ENCODE results near the gene DDT.
"Not testable (repeated sequence)": the region's sequence is repeated elsewhere in the genome, so short reads cannot be mapped to it uniquely, and the experiment has no call there.

DDT gene

DNA sequence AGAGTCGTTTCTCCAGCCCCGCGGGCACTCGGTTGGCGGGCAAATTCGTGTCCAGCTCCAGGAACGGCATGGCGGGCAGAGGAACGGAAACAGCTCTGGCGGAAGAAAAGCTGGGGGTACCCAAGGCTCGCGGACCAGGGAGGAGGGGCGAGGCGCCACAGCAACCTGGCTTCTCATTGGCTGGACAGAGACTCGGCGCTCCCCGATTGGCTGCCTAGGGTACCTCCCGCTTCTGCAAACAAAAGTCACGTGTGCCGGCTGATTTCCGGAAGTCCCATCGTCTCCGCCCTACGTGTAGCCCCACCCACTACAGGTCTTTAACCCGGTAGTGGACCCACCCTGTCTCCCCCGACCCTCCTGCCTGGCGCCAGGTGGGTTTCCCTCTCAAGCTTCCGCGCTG lies at the start of gene DDT:
TSS of gene DDT (minus strand) at position 97 of the 400 bp plus-strand sequence. CDS start at position 70, 27 bp downstream.
- not testable (repeated sequence) for DNase-seq (ENCODE audit: low read depth in 2 of 2)

DNA sequence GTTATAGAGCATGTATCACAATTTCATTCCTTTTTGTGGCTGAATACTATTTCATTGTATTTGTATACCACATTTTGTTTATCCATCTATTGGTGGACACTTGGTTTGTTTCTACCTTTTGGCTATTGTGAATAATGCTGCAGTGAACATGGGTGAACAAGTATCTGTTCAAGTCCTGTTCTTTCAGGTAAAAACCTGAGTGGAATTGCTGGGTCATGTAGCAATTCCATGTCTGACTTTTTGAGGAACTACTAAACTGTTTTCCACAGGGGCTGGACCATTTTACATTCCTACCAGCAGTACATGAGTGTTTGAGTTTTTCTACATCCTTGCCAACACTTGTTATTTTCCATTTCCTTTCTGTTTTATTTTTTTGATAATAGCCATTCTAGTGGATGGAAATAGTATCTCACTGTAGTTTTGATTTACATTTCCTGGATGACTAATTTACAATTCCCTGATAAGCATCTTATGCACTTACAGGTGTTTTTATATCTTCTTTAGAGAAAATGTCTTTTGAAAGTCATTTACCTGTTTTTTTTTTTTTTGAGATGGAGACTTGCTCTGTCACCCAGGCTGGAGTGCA lies 49.1 kb upstream of the DDT start:
- DNase-seq (ENCODE audit: low read depth in 2 of 2) = no peak

DNA sequence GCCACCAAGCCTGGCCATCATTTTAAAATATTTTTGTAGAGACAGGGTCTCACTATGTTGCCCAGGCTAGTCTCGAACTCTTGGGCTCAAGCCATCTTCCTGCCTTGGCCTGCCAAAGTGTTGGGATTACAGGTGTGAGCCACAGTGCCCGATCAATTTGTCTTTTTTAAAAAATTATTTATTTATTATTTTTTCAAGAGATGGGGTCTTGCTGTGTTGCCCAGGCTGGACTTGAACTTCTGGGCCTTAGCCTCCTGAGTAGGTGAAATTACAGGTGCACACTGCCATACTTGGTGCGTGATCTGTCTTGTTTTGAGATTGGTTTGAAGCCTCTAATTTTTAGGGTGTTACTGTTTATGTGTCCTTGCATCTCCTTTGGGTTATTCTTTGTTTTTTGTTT lies 47.1 kb upstream of the DDT start:
- DNase-seq (ENCODE audit: low read depth in 2 of 2) = no peak

DNA sequence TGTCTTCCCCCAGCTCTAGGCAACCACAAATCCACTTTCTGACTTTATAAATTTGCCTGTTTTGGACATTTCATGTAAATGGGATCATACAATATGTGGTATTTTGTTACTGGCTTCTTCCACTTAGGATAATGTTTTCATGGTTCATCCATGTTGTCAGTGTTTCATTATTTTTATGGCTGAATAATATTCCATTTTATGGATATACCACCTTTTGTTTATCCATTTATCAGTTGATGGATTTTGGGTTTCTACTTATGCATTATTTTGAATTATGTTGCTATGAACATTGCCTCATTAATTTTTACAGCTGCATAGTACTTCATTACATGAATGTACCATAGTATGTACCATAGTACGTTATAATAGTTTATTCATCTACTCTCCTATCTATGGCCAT lies 41.9 kb upstream of the DDT start:
- no peak for DNase-seq (ENCODE audit: low read depth in 2 of 2)

DNA sequence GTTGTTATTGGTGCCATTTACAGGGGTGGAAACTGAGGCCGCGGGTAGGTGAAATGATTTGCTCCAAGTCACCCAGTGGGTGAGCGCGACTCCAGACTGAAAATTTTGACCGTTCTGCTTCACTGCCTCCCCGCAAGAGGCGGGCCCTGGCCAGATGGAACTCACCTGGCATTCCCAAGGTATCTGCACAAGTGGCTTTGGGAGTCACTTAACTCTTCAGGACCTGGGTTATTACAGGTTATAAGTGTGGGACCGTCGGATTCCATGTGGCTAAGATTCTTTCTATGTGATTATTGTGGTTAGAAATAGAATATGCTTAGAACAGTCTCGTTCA lies 37.5 kb upstream of the DDT start:
- no peak for DNase-seq (ENCODE audit: low read depth in 2 of 2)

DNA sequence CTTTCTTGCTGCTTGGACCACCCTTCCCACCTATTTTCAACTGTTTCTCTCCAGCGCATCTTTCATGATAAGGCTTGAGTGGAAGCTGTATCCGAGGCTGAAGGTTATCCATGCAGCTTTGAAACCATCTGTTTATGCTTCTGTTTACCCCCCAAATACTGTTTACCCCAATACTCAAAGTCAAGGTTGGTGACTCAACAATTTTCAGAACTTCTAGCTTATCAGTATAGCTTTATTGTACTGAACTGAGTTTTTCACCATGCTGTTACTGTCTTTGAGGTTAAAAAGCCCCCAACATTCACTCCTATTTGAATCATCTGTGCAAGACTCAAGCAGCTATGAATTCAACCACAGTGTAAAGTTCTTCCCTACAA lies 35.8 kb upstream of the DDT start:
- no peak for DNase-seq (ENCODE audit: low read depth in 2 of 2)

DNA sequence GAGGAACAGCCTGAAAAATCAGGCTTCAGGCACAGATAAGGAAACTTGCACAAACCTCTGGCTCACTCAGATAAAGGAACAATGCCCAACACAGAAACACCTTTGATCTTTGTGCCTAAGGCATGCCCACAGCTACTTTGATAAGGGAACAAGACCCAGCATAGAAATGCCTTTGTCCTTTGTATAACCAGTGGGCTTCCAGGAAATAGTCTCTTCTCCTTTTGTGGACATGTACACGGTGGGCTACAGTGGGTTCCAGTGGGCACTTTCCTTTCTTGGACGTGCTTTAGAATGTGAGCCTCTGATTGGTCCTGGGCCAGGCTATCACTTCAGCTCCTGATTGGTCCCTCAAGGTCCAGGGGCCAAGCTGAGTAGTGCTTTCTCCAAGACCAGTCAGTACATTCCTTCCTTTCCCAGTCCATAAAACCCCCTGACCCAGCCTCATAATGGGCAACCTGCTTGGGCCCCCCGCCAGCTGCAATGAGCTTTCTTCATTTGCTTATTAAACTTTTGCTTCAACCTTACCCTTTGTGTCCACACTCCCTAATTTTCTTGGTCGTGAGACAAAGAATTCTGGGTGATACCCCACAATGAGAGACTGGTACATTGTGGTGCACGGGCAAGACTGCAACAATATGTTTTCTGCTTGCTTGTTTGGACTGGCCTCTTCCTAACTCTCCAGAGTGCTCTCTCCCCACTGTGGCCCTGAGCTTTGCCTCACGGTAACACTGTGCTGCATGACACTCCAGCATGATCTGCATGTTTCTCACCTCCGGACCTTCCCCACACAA lies 35.2 kb upstream of the DDT start:
- no peak for DNase-seq (ENCODE audit: low read depth in 2 of 2)

DNA sequence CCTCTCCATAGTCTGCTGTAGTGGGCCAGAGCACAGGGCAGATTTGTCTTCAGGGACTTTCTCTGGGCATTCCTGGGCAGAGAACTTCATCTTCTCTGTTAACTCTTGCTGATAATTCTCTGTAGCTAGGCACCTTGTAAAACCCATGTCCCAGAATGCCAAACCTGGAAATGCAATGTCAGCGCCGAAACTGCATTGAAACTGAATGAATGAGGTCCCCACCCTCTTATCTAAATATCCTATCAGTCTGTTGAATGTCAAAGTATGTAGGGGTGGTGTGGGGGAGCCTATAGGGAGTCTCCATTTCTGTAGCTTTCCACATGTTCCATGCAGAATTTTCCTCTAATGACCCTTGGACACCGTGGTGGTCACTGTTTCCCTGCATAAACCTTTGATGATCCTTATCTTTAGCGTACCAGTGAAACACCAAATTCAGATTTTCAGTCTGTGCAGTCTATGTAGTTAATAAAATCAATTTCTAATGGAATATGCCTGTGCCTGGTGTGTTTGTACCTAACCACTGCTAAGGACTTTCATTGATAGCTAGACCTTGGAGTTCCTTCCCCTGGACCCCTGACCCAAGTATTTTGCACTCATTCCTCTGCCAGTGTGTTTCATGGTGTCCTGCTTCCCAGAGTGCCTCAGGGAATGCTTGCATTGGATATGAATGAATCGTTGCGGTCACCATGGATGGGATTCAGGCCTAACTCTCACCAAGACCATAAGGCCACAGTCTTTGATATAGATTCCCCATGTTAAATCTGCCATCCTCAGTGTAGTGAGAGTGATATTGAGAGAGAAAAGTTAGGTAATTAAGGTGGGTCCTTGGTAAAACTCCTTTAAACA lies 34.4 kb upstream of the DDT start:
- no peak for DNase-seq (ENCODE audit: low read depth in 2 of 2)

DNA sequence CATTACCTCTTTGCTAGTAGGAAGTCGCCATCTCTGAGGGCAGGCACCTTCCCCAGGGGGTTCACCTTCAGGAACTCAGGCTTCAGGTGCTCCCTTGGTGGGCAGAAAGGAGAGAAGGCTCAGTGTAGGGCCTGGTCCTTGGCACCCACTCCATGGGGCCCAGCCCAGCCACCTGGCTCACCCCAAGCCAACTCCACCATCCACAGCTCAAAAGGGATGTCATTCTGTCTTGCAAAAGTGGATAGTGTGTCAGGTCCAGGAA lies 33.7 kb upstream of the DDT start:
- no peak for DNase-seq (ENCODE audit: low read depth in 2 of 2)

DNA sequence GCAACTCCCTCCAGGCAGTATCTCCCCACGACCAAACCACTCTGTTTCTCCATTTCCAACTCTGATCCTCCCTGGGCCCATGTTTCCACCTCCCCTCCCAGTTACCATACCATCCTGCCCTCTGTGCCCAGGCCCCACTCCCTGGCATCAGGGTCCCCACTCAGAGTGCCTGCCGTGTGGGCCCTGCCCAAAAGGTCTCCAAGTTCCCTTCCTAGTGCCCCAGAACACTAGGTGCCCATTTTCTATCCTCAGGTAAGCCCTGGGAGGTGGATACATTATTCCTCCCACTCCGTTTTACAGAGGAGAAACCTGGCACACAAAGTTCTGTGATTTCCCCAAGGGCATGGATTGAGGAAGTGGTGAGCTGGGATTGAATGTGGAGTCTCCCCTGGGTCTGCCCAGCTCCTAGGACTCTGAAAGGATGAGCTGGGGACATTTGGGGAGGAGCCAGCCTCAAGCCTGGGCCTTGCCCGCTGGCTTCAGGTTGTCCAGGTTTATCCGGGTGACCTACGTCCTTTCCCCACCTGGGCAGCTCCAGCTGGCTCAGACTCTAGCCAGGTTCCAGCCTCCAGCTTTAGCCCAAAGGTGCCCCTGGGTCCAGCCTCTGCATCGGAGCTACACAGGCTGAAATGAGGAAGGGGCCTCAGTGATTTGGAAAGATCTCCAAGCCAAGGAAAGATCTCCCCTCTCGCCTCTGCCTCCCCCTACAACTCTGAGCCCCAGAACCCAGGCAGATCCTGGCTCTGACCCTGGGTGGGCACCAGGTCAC lies 33.2 kb upstream of the DDT start:
- no peak for DNase-seq (ENCODE audit: low read depth in 2 of 2)

DNA sequence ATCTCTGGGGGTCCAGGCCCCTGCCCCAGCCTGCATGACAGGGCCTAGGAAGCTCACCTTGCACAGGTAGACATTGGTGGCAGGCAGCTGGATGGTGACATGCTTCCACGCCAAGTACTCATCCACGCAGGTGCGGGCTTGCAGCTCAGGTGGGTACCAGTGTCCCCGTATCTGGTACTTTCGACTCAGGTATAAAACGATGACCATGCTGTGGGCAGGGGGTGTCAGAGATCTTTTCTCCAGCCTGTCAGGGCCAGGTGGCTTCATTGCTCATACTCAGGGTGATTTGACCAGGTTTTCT lies 32.6 kb upstream of the DDT start:
- DNase-seq (ENCODE audit: low read depth in 2 of 2) = no peak

DNA sequence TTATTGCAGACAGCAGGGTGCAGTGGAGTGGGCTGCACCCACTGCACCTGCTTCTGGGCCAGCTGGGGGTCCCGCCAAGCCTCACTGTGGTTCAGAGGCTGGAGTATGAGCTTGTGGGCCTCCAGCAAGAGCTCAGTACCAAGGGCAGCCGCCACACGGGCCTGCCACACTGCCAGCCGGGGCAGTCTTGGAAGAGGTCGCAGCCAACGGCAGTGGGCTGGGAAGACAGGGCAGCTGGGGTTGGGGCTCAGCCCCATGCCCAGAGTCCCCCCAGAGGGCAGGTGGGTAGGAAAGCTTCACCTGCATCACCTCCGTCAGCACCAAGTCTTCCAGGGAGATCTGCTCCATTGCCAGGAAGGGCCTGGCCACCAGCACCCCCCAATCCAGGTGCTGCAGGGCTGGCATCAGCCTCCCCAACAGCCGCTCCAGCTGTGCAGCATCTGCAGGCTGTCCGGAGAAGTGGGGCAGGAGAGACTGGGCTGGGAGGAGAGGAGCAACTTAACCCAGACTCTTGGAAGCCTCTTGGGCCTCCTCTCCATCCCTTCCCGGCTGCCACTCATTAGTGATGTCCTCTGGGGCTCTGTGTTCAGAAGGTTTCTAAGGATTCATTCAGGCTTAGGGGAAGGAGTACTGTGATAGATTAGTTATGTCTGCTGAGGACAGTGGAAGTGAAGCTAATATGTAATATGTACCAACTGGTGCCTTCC lies 32.1 kb upstream of the DDT start:
- DNase-seq (ENCODE audit: low read depth in 2 of 2) = no peak

DNA sequence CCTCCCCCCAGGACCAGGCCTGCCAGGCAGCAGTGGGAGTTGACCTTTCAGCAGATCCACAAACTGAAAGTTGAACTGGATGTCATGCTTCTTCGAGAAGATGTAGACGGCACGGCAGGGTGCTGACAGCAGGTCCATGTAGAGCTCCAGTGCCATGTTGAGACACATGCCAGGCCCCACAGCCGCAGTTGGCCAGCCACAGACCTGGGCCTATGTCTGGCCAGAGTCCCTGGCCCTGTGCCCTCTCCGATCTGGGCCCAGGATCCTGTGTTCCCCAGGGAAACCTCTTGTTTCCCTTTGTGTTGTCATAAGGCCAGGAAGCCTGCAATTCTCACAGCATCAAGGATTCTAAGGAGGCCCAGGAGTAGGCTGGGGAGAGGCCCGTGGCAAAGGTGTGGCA lies 31.0 kb upstream of the DDT start, which contains the start of gene GSTT4:
TSS of gene GSTT4 (minus strand) at position 253 of the 400 bp plus-strand sequence. CDS start at position 156, 97 bp downstream.
- DNase-seq (ENCODE audit: low read depth in 2 of 2) = no peak

DNA sequence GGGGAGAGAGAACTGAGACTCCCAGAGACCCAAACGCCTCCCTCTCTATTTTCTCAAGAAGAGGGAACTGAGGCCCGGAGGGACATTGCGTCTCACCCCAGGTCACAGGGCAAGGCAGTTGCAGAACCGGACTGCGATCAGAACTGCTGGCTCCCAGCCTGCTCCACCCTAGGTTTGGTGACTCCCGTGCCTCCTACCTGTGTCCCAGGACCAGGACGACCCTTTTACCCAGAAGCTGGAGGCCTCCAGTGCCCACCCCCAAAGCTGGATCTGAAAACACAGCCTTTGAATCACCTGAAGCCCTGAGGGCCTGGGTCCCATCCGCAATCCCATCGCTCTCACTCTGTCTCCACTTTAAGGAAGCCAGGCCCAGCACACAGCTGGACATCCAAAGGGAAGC lies 29.6 kb upstream of the DDT start:
- DNase-seq (ENCODE audit: low read depth in 2 of 2) = no peak

DNA sequence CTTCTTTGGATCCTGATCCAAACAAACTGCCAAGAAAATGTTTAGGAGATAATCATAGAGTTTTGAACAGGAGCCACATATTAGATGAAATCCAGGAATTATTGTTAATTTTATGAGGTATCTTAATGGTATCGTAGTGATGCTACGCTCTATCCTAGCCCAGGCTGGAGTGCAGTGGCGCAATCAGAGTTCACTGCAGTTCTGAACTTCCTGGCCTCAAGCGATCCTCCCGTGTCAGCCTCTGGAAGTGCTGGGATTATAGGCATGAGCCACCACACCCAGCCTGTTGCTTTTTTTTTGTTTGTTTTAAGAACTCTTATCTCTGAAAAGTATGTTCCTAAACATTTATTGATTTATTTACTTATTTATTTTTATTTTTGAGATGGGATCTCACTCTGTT lies 28.6 kb upstream of the DDT start:
- DNase-seq (ENCODE audit: low read depth in 2 of 2) = no peak

DNA sequence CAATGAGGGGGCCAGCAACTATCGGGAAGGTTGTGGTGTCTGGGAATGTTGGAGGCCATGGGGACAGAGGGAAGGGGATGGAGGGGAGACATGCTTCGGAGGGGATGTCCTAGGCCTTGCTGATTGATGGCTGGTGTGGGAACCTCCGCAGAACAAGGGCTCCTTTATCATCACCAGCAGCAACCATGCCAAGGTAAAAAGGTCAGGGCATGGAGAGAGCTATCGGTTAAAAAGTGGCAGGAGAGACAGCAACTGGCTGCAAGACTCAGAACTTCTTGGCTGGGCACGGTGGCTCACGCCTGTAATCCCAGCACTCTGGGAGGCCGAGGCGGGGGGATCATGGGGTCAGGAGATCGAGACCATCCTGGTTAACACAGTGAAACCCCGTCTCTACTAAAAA lies 28.0 kb upstream of the DDT start:
- DNase-seq (ENCODE audit: low read depth in 2 of 2) = no peak

DNA sequence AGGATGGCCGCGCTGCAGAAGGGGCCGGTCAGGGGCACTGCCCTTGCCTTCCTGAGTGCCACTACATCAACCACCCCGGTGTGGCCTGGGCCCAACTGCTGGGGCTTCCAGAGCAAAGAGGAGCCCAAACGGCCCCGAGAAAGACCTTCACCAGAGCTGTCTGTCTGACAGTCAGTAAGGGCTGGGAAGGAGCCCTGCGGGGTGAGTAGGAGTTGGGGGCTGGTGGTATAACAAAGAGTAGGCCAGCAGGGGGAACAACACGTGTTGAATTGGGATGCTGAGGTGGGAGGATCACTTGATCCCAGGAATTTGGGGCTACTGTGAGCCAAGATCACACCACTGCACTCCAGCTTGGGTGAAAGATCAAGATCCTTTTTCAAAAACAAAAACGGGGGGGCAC lies 27.1 kb upstream of the DDT start:
- no peak for DNase-seq (ENCODE audit: low read depth in 2 of 2)

DNA sequence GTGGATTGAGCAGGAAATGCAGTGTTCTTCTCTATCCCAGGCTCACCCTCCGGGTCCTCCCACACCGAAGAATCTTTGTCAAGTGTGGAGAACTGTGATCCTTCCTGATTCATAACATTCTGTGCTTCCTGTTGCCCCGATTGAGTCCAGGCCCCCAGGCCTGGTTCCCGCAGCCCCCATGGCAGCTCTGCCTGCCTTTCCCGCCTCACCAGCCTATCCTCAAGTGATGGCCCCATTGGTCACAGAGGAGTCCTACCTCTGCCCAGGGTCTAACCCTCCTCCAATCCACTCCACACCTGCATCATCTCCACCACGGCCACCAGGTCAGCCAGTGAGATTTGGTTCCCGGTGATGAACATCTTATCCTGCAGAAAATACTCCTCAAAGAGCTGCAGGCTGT lies 25.5 kb upstream of the DDT start:
- not testable (repeated sequence) for DNase-seq (ENCODE audit: low read depth in 2 of 2)

DNA sequence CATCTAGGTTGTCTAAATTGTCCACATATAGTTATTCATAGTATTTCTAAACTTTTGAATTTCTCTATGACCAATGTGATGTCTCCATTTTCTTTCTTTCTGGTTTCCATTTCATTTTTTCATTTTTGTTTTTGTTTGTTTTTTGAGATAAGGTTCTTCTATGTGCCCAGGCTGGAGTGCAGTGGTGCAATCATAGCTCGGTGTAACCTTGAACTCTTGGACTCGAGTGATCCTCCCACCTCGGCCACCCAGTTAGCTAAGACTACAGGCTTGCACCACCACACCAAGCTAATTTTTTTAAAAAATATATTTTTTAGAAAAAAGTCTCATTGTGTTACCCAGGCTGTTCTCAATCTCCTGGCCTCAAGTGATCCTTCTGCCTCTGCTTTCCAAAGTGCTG lies 22.9 kb upstream of the DDT start:
- DNase-seq (ENCODE audit: low read depth in 2 of 2) = no peak

DNA sequence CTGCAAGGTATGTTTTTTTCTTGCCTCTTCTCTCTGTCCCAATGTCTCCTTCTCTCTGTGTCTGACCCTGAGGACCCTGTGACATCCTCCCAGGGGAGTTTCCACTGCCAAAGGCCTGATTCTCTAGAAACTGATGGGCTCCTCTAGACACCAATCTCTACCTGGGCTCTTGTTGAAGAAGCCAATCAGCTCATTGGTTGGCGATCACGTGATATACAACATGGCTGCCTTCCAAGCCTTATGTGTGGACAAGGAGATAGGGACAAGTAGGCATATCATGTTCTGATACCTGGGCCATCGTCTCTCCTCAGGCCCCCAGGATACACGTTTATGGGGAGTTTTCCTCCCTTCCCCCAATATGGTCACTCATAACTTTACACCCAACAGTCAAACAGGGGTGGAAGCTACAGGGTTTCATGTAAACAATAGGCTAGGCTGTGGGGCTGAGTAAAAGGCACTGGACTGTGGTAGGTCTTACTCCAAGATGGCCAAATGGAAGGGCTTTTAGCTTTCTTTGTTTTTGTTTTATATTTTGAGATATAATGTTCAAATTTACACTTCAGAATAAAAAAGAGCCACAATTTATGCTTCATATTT lies 19.4 kb upstream of the DDT start:
- not testable (repeated sequence) for DNase-seq (ENCODE audit: low read depth in 2 of 2)

DNA sequence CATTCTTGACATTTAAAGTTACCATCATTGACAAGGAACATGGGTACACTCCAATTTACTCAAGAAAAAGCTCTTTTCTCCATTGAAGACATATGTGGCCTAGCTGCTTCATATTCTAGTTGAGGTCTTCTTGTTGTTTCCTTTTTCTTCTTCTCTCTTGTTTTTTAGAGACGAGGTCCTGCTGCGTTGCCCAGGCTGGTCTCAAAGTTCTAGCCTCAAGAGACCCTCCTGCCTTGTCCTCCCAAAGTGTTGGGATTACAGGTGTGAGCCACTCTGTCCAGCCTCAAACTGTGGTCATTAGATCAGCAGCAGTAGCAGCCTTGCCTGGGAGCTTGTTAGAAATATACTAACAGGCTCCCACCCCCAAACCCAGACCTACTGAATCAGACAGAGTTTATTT lies 18.8 kb upstream of the DDT start:
- DNase-seq (ENCODE audit: low read depth in 2 of 2) = not testable (repeated sequence)

Measured in stimulated activated CD8-positive, alpha-beta memory T cell treated with anti-CD3 and anti-CD28 coated beads, Interleukin-7, amount 100 ng/mL, for 4 hours (primary cell).